GM04504 (cell line): ENCODE data around the gene NEMP2.

Experiments
- DNase-seq: peaks from one replicate; pipeline ENCODE4 v3.0.0-alpha.2; 2012; ENCODE audit warnings: low read depth

Gene NEMP2

GRCh38 chr2:190554357-190555006 lies 20.0 kb upstream of the NEMP2 start:
- no peak for DNase-seq

GRCh38 chr2:190553254-190553653 lies 18.7 kb upstream of the NEMP2 start:
- DNase-seq = no peak

- no peak for DNase-seq
These were observed 17.4 kb upstream of the NEMP2 start for GRCh38 chr2:190551928-190552327.

GRCh38 chr2:190550137-190550536 lies 15.6 kb upstream of the NEMP2 start:
- no peak for DNase-seq

GRCh38 chr2:190547886-190548285 lies 13.4 kb upstream of the NEMP2 start:
- no peak for DNase-seq

GRCh38 chr2:190546734-190547133 lies 12.2 kb upstream of the NEMP2 start:
- DNase-seq = no peak

- no peak for DNase-seq
These were observed 11.2 kb upstream of the NEMP2 start for GRCh38 chr2:190545555-190546385.

- no peak for DNase-seq
These were observed 10.6 kb upstream of the NEMP2 start for GRCh38 chr2:190545093-190545492.

- no peak for DNase-seq
These were observed 5.5 kb upstream of the NEMP2 start for GRCh38 chr2:190540048-190540447.

- DNase-seq = no peak
These were observed 3.7 kb upstream of the NEMP2 start for GRCh38 chr2:190538201-190538600.

- DNase-seq = no peak
These were observed 3.2 kb upstream of the NEMP2 start for GRCh38 chr2:190537765-190538164.

GRCh38 chr2:190535586-190535985 lies 1.1 kb upstream of the NEMP2 start:
- DNase-seq = no peak

- DNase-seq = no peak
These were observed 558 bp upstream of the NEMP2 start for GRCh38 chr2:190535121-190535439.

GRCh38 chr2:190533968-190534309 lies 583 bp downstream of the NEMP2 start:
- DNase-seq = no peak

GRCh38 chr2:190533175-190533967 lies 1.2 kb downstream of the NEMP2 start:
- no peak for DNase-seq

- no peak for DNase-seq
These were observed 1.9 kb downstream of the NEMP2 start for GRCh38 chr2:190532581-190532980.

GRCh38 chr2:190530248-190530900 lies 4.1 kb downstream of the NEMP2 start:
- DNase-seq = no peak

- DNase-seq = no peak
These were observed 4.9 kb downstream of the NEMP2 start for GRCh38 chr2:190529486-190530247.

GRCh38 chr2:190528521-190529001 lies 6.0 kb downstream of the NEMP2 start:
- DNase-seq = no peak

GRCh38 chr2:190527918-190528317 lies 6.6 kb downstream of the NEMP2 start:
- DNase-seq = no peak

GRCh38 chr2:190527214-190527613 lies 7.3 kb downstream of the NEMP2 start:
- no peak for DNase-seq
